Stimulated activated naive CD8-positive, alpha-beta T cell treated with anti-CD3 and anti-CD28 coated beads, Interleukin-15, amount 100 ng/mL, for 72 hours (primary cell): ENCODE data around the gene GDPD4.

Source experiments
- ATAC-seq: fragments of 150-1000 bp; cut with Tn5 transposase; 2 replicates; pipeline ENCODE4 v1.10.0; 2021; ENCODE audit warnings: mild to moderate bottlenecking, moderate library complexity
- DNase-seq, 2 donors: peaks; one replicate each; pipeline ENCODE4 v3.0.0; 2021 to 2022
- H3K27ac Mint-ChIP-seq, 2 donors: one replicate each; pipeline ENCODE4 v1.8.0; 2022; ENCODE audit warnings: mild to moderate bottlenecking in 2 of 2, mixed read lengths in 2 of 2, moderate library complexity in 2 of 2
- H3K27me3 Mint-ChIP-seq: one replicate; pipeline ENCODE4 v1.8.0; 2022; ENCODE audit warnings: mixed read lengths
- H3K4me1 Mint-ChIP-seq: one replicate; pipeline ENCODE4 v1.8.0; 2022; ENCODE audit warnings: mild to moderate bottlenecking, mixed read lengths
- H3K4me3 Mint-ChIP-seq, 2 donors: one replicate each; pipeline ENCODE4 v1.8.0; 2022; ENCODE audit warnings: mild to moderate bottlenecking in 2 of 2, mixed read lengths in 2 of 2, moderate library complexity in 1 of 2
- H3K9me3 Mint-ChIP-seq, 2 donors: one replicate each; pipeline ENCODE4 v1.8.0; 2022; ENCODE audit warnings: mixed read lengths in 2 of 2

GDPD4 gene

GRCh38 chr11:77231800-77232199 is 69.7 kb downstream of the GDPD4 start:
- no peak for ATAC-seq
- no peak overlapping the region for H3K4me3 Mint-ChIP-seq

GRCh38 chr11:77230878-77231605 is 70.4 kb downstream of the GDPD4 start:
- H3K4me1 Mint-ChIP-seq, result no peaks in the 10 kb centered on the region
- DNase-seq (no peak), ATAC-seq (no peak)
- no peak overlapping the region for H3K27ac Mint-ChIP-seq
- H3K4me3 Mint-ChIP-seq, result no peak overlapping the region
- no peaks in the 10 kb centered on the region for H3K9me3 Mint-ChIP-seq
- H3K27me3 Mint-ChIP-seq, result peaks cover 5% of the 10 kb centered on the region

More at GRCh38 chr11:77231800-77232199, 69.7 kb downstream of the GDPD4 start:
- H3K9me3 Mint-ChIP-seq, result no peaks in the 10 kb centered on the region
- H3K27ac Mint-ChIP-seq, result peak overlapping the region in 1 of 2 donors; percentile 79
- DNase-seq, result no peak
- H3K4me1 Mint-ChIP-seq, result no peaks in the 10 kb centered on the region
- peaks cover 5% of the 10 kb centered on the region for H3K27me3 Mint-ChIP-seq

GRCh38 chr11:77223797-77224196 is 77.7 kb downstream of the GDPD4 start:
- Mint-ChIP-seq H3K4me3 (no peak overlapping the region), H3K27me3 (peaks cover 28% of the 10 kb centered on the region), H3K9me3 (no peaks in the 10 kb centered on the region), H3K4me1 (no peaks in the 10 kb centered on the region), H3K27ac (no peak overlapping the region)
- DNase-seq (no peak), ATAC-seq (no peak)

- ATAC-seq (no peak), DNase-seq (no peak)
- H3K4me1 Mint-ChIP-seq, result no peaks in the 10 kb centered on the region
- H3K27ac Mint-ChIP-seq, result no peak overlapping the region
- H3K4me3 Mint-ChIP-seq, result no peak overlapping the region
- peaks cover 22% of the 10 kb centered on the region for H3K27me3 Mint-ChIP-seq
- no peaks in the 10 kb centered on the region for H3K9me3 Mint-ChIP-seq
Measured at GRCh38 chr11:77217156-77217555, 84.3 kb downstream of the GDPD4 start.

- H3K4me1 Mint-ChIP-seq, result no peaks in the 10 kb centered on the region
- H3K9me3 Mint-ChIP-seq, result no peaks in the 10 kb centered on the region
- no peak overlapping the region for H3K27ac Mint-ChIP-seq
- peaks cover 6% of the 10 kb centered on the region for H3K27me3 Mint-ChIP-seq
- H3K4me3 Mint-ChIP-seq, result no peak overlapping the region
- DNase-seq (no peak), ATAC-seq (no peak)
Measured at GRCh38 chr11:77215106-77215505, 86.4 kb downstream of the GDPD4 start.

- Mint-ChIP-seq H3K4me3 (no peak overlapping the region), H3K9me3 (no peaks in the 10 kb centered on the region)
- DNase-seq, result no peak
Measured at GRCh38 chr11:77214557-77214956, 86.9 kb downstream of the GDPD4 start.

GRCh38 chr11:77213589-77214428 is 87.7 kb downstream of the GDPD4 start:
- ATAC-seq (no peak), DNase-seq (no peak)
- Mint-ChIP-seq H3K9me3 (no peaks in the 10 kb centered on the region), H3K27me3 (peaks cover 6% of the 10 kb centered on the region), H3K4me1 (no peaks in the 10 kb centered on the region), H3K27ac (no peak overlapping the region), H3K4me3 (no peak overlapping the region)

More at GRCh38 chr11:77214557-77214956, 86.9 kb downstream of the GDPD4 start:
- ATAC-seq, result no peak
- H3K27me3 Mint-ChIP-seq, result peaks cover 6% of the 10 kb centered on the region
- no peak overlapping the region for H3K27ac Mint-ChIP-seq
- no peaks in the 10 kb centered on the region for H3K4me1 Mint-ChIP-seq

GRCh38 chr11:77213029-77213579 is 88.4 kb downstream of the GDPD4 start:
- H3K27ac Mint-ChIP-seq, result no peak overlapping the region
- no peak for DNase-seq
- H3K4me3 Mint-ChIP-seq, result no peak overlapping the region
- H3K4me1 Mint-ChIP-seq, result no peaks in the 10 kb centered on the region
- peaks cover 6% of the 10 kb centered on the region for H3K27me3 Mint-ChIP-seq
- no peak for ATAC-seq
- H3K9me3 Mint-ChIP-seq, result no peaks in the 10 kb centered on the region

GRCh38 chr11:77212314-77213007 is 89.0 kb downstream of the GDPD4 start:
- no peak overlapping the region for H3K4me3 Mint-ChIP-seq
- DNase-seq (no peak), ATAC-seq (no peak)
- H3K9me3 Mint-ChIP-seq, result no peaks in the 10 kb centered on the region
- H3K27ac Mint-ChIP-seq, result peak overlapping the region in 1 of 2 donors; percentile 20
- no peaks in the 10 kb centered on the region for H3K4me1 Mint-ChIP-seq
- peaks cover 6% of the 10 kb centered on the region for H3K27me3 Mint-ChIP-seq

GRCh38 chr11:77211594-77212251 is 89.8 kb downstream of the GDPD4 start:
- no peak for ATAC-seq
- DNase-seq, result no peak
- no peak overlapping the region for H3K4me3 Mint-ChIP-seq
- no peaks in the 10 kb centered on the region for H3K9me3 Mint-ChIP-seq
- no peaks in the 10 kb centered on the region for H3K4me1 Mint-ChIP-seq
- H3K27ac Mint-ChIP-seq, result peak overlapping the region; percentile 13 to 82
- H3K27me3 Mint-ChIP-seq, result peaks cover 6% of the 10 kb centered on the region

- no peak for DNase-seq
- Mint-ChIP-seq H3K4me1 (no peaks in the 10 kb centered on the region), H3K27me3 (no peaks in the 10 kb centered on the region), H3K9me3 (no peaks in the 10 kb centered on the region), H3K27ac (no peak overlapping the region), H3K4me3 (no peak overlapping the region)
- ATAC-seq, result no peak
Measured at GRCh38 chr11:77211040-77211451, 90.4 kb downstream of the GDPD4 start.

- DNase-seq (no peak), ATAC-seq (no peak)
- H3K4me3 Mint-ChIP-seq, result no peak overlapping the region
- H3K9me3 Mint-ChIP-seq, result no peaks in the 10 kb centered on the region
- no peaks in the 10 kb centered on the region for H3K27me3 Mint-ChIP-seq
- H3K27ac Mint-ChIP-seq, result no peak overlapping the region
- no peaks in the 10 kb centered on the region for H3K4me1 Mint-ChIP-seq
Measured at GRCh38 chr11:77209663-77210062, 91.8 kb downstream of the GDPD4 start.

- ATAC-seq (no peak), DNase-seq (no peak)
- Mint-ChIP-seq H3K9me3 (no peaks in the 10 kb centered on the region), H3K27ac (no peak overlapping the region), H3K4me1 (no peaks in the 10 kb centered on the region), H3K4me3 (no peak overlapping the region), H3K27me3 (no peaks in the 10 kb centered on the region)
Measured at GRCh38 chr11:77208535-77208934, 93.0 kb downstream of the GDPD4 start.

GRCh38 chr11:77207618-77208313 is 93.7 kb downstream of the GDPD4 start:
- ATAC-seq (no peak), DNase-seq (no peak)
- Mint-ChIP-seq H3K27me3 (no peaks in the 10 kb centered on the region), H3K4me3 (no peak overlapping the region), H3K27ac (no peak overlapping the region), H3K9me3 (no peaks in the 10 kb centered on the region), H3K4me1 (no peaks in the 10 kb centered on the region)
